ENCODE results near the gene LSM2. TPM values are rescaled to one million over a fixed set of nuclear protein-coding genes. Genes with fewer than 3 reads are reported as not detected.
"Not testable (repeated sequence)": the region's sequence is repeated elsewhere in the genome, so short reads cannot be mapped to it uniquely, and the experiment has no call there.

The LSM2 gene
- polyA plus RNA-seq, 2 of the 4 experiments (the other 2 are of a cell fraction): 54.7 to 59.6 TPM

- peak; percentile 60; the same call in 1 of the 2 replicates for TF ChIP-seq E2F6 (IDR thresholded peaks at IDR 0.05; ENCODE audit: borderline replicate concordance, low read depth)
- TF ChIP-seq TFCP2L1 (CRISPR knock-in tag; IDR thresholded peaks at IDR 0.05): no peak
- no peak for TF ChIP-seq HDAC2 (IDR thresholded peaks at IDR 0.05)
- TF ChIP-seq SMC3 (IDR thresholded peaks at IDR 0.05): no peak
- no peak for TF ChIP-seq RCOR1 (IDR thresholded peaks at IDR 0.05; ENCODE audit: low read depth, low read length)
- TF ChIP-seq, protein P1, sequence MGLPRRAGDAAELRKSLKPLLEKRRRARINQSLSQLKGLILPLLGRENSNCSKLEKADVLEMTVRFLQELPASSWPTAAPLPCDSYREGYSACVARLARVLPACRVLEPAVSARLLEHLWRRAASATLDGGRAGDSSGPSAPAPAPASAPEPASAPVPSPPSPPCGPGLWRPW (IDR thresholded peaks at IDR 0.05): no peak
- TF ChIP-seq MYC (IDR thresholded peaks at IDR 0.05; ENCODE audit: borderline replicate concordance, low read length): no peak
- no peak; a peak in 1 of 5 replicates for TF ChIP-seq RAD21 (conservative IDR thresholded peaks at IDR 0.05 in 1 of 2, IDR thresholded peaks at IDR 0.05 in 1 of 2)
- TF ChIP-seq PHF8 (IDR thresholded peaks at IDR 0.05; ENCODE audit: borderline replicate concordance, low read depth): peak; percentile 63; the same call in 1 of the 2 replicates
- TF ChIP-seq HOXB13 (CRISPR knock-in tag; IDR thresholded peaks at IDR 0.05; ENCODE audit: low read depth): no peak
- no peak for TF ChIP-seq HOXA7 (CRISPR knock-in tag; IDR thresholded peaks at IDR 0.05)
- no peak for TF ChIP-seq RNF2 (IDR thresholded peaks at IDR 0.05; ENCODE audit: borderline replicate concordance, low read depth)
- TF ChIP-seq CBX8 (IDR thresholded peaks at IDR 0.05): no peak
- no peak for TF ChIP-seq HOXB5 (CRISPR knock-in tag; IDR thresholded peaks at IDR 0.05)
- TF ChIP-seq, protein P2, sequence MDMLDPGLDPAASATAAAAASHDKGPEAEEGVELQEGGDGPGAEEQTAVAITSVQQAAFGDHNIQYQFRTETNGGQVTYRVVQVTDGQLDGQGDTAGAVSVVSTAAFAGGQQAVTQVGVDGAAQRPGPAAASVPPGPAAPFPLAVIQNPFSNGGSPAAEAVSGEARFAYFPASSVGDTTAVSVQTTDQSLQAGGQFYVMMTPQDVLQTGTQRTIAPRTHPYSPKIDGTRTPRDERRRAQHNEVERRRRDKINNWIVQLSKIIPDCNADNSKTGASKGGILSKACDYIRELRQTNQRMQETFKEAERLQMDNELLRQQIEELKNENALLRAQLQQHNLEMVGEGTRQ (IDR thresholded peaks at IDR 0.05): no peak
- TF ChIP-seq GATA3 (IDR thresholded peaks at IDR 0.05; ENCODE audit: borderline replicate concordance): no peak
- TF ChIP-seq ATOH8 (CRISPR knock-in tag; IDR thresholded peaks at IDR 0.05; ENCODE audit: low read depth): no peak
Measured at GRCh38 chr6:31806470-31807272, at the start of gene LSM2 (continued).

DNA sequence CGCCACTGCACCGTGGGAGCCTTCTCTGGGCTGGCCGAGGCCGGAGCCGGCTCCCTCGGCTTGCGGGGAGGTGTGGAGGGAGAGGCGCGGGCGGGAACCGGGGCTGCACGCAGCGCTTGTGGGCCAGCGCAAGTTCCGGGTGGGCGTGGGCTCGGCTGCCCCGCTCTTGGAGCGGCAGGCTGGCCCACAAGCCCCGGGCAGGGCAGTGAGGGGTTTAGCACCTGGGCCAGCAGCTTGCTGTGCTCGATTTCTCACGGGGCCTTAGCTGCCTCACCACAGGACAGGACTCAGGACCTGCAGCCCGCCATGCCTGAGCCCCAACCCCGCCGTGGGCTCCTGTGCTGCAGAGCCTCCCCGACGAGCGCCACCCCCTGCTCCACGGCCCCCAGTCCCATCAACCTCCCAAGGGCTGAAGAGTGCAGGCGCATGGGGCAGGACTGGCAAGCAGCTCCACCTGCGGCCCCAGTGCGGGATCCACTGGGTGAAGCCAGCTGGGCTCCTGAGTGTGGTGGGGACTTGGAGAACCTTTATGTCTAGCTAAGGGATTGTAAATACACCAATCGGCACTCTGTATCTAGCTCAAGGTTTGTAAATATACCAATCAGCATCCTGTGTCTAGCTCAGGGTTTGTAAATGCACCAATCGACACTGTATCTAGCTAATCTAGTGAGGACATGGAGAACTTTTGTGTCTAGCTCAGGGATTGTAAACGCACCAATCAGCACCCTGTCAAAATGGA lies 45.4 kb upstream of the LSM2 start:
- WGBS (ENCODE audit: missing lambda C conversion rate): 90% methylated on average over 10 of the region's 35 CpGs
- CTCF ChIA-PET; H3K4me2 ChIP-seq; H3K4me3 ChIP-seq; FAIRE-seq; H3K9me3 ChIP-seq; DNase-seq (ENCODE audit: low read depth in 1 of 2, low spot score in 1 of 2); POLR2A ChIA-PET: not testable (repeated sequence)
- ATAC-seq: peak in 1 of 2 experiments; percentile 21; a peak in 1 of 6 replicates
- peaks cover 11% of the 10 kb centered on the region; the same call in 1 of the 3 replicates for H3K4me1 ChIP-seq
- peak overlapping the region in 1 of 2 experiments; percentile 55; a peak in 2 of 6 replicates for H3K27ac ChIP-seq

GRCh38 chr6:31851485-31851832 lies 44.7 kb upstream of the LSM2 start:
- Histone ChIP-seq H3K9me3 (no peaks in the 10 kb centered on the region), H3K4me1 (peaks cover 11% of the 10 kb centered on the region; the same call in 1 of the 3 replicates), H3K4me3 (no peak overlapping the region), H3K27ac (0 out of 6 replicates have a peak overlapping the region, but pooled peaks of 1 of the 2 experiments have one; percentile 55), H3K4me2 (peak overlapping the region; percentile 51; the same call in 2 of the 3 replicates)
- CTCF ChIA-PET: interaction anchor here (0.6 kb wide), 1 partner anchor 275 kb away, joined by 4 read pairs; no protein-coding TSS in a partner anchor
- ATAC-seq (peak; percentile 54 to 66; a peak in 4 of 6 replicates), FAIRE-seq (no peak), DNase-seq (ENCODE audit: low read depth in 1 of 2, low spot score in 1 of 2) (no peak)
- TF ChIP-seq HEYL (CRISPR knock-in tag; IDR thresholded peaks at IDR 0.05) (no peak), BCL3 (IDR thresholded peaks at IDR 0.05) (no peak), HOXB13 (CRISPR knock-in tag; IDR thresholded peaks at IDR 0.05; ENCODE audit: low read depth) (no peak), KDM1A (IDR thresholded peaks at IDR 0.05; ENCODE audit: low read depth) (no peak), MAX (IDR thresholded peaks at IDR 0.05) (no peak)
- POLR2A ChIA-PET: no interaction called here
- 5% methylated on average over 2 of the region's 2 CpGs for WGBS (ENCODE audit: missing lambda C conversion rate)

All from A549 (cell line).